Activated CD8-positive, alpha-beta memory T cell treated with anti-CD3 and anti-CD28 coated beads for 36 hours (primary cell): ENCODE measurements around the gene SPTLC3. TPM values are rescaled to one million over a fixed set of nuclear protein-coding genes. Genes with fewer than 3 reads are reported as not detected.

ENCODE experiments used
- CTCF ChIA-PET: fragments of 350-600 bp; sonication (Branson Sonifier 250); formaldehyde crosslinking; loops from one replicate; lab custom pipeline; 2021; ENCODE audit warnings: antibody characterized with exemption; lab: Charles Lee
- POLR2A ChIA-PET: fragments of 350-600 bp; sonication (Branson Sonifier 250); formaldehyde crosslinking; loops from one replicate; lab custom pipeline; 2021; ENCODE audit warnings: antibody characterized with exemption; lab: Charles Lee
- total RNA-seq, 2 experiments: library from RNA; stranded (reverse); gene quantifications; one replicate each; pipeline ENCODE4 v1.2.3, GENCODE V29; 2021

SPTLC3 gene
- total RNA-seq, 2 experiments from 2014 or later = 0.08 to 0.13 TPM

GRCh38 chr20:13081877-13082276, 73.1 kb downstream of the SPTLC3 start:
- POLR2A ChIA-PET = no interaction called here
- CTCF ChIA-PET = no interaction called here

- ChIA-PET POLR2A (no interaction called here), CTCF (no interaction called here)
Measured at GRCh38 chr20:13082378-13082777, 73.6 kb downstream of the SPTLC3 start.

- CTCF ChIA-PET = no interaction called here
- POLR2A ChIA-PET = no interaction called here
Measured at GRCh38 chr20:13085275-13085674, 76.5 kb downstream of the SPTLC3 start.

- CTCF ChIA-PET = no interaction called here
- POLR2A ChIA-PET = no interaction called here
Measured at GRCh38 chr20:13089950-13090469, 81.2 kb downstream of the SPTLC3 start.

GRCh38 chr20:13092111-13092510, 83.3 kb downstream of the SPTLC3 start:
- POLR2A ChIA-PET = no interaction called here
- CTCF ChIA-PET = no interaction called here

- ChIA-PET POLR2A (no interaction called here), CTCF (no interaction called here)
Measured at GRCh38 chr20:13094976-13095375, 86.2 kb downstream of the SPTLC3 start.

- CTCF ChIA-PET = no interaction called here
- POLR2A ChIA-PET = no interaction called here
Measured at GRCh38 chr20:13098720-13099355, 90.1 kb downstream of the SPTLC3 start.

GRCh38 chr20:13099676-13100075, 90.9 kb downstream of the SPTLC3 start:
- POLR2A ChIA-PET = no interaction called here
- CTCF ChIA-PET = no interaction called here

GRCh38 chr20:13101276-13101675, 92.5 kb downstream of the SPTLC3 start:
- ChIA-PET POLR2A (no interaction called here), CTCF (no interaction called here)

GRCh38 chr20:13101706-13102105, 92.9 kb downstream of the SPTLC3 start:
- ChIA-PET CTCF (no interaction called here), POLR2A (no interaction called here)

GRCh38 chr20:13102237-13102636, 93.5 kb downstream of the SPTLC3 start:
- ChIA-PET POLR2A (no interaction called here), CTCF (no interaction called here)

- CTCF ChIA-PET = no interaction called here
Measured at GRCh38 chr20:13102694-13103093, 93.9 kb downstream of the SPTLC3 start.

GRCh38 chr20:13105039-13105438, 96.3 kb downstream of the SPTLC3 start:
- CTCF ChIA-PET = no interaction called here
- POLR2A ChIA-PET = no interaction called here

More at GRCh38 chr20:13102694-13103093, 93.9 kb downstream of the SPTLC3 start:
- POLR2A ChIA-PET = no interaction called here

GRCh38 chr20:13105864-13106457, 97.2 kb downstream of the SPTLC3 start:
- ChIA-PET CTCF (no interaction called here), POLR2A (no interaction called here)

- ChIA-PET POLR2A (no interaction called here), CTCF (interaction anchor here (0.7 to 1.8 kb wide), 2 partner anchors 9 to 49 kb away, joined by 3 to 5 read pairs; no protein-coding TSS in a partner anchor)
Measured at GRCh38 chr20:13109658-13110057, 100.9 kb downstream of the SPTLC3 start.

GRCh38 chr20:13110796-13111195, 102.0 kb downstream of the SPTLC3 start:
- CTCF ChIA-PET = no interaction called here
- POLR2A ChIA-PET = no interaction called here

- ChIA-PET POLR2A (no interaction called here), CTCF (no interaction called here)
Measured at GRCh38 chr20:13111249-13111911, 102.6 kb downstream of the SPTLC3 start.

GRCh38 chr20:13113731-13114130, 105.0 kb downstream of the SPTLC3 start:
- POLR2A ChIA-PET = no interaction called here
- CTCF ChIA-PET = no interaction called here

- CTCF ChIA-PET = interaction anchor here (1.3 kb wide), 1 partner anchor 185 kb away, joined by 3 read pairs; no protein-coding TSS in a partner anchor
- POLR2A ChIA-PET = no interaction called here
Measured at GRCh38 chr20:13117200-13117599, 108.4 kb downstream of the SPTLC3 start.

GRCh38 chr20:13118676-13119075, 109.9 kb downstream of the SPTLC3 start:
- ChIA-PET CTCF (interaction anchor here (0.8 to 1.9 kb wide), 6 partner anchors 9 to 427 kb away, joined by 3 to 5 read pairs (median 4); no protein-coding TSS in a partner anchor), POLR2A (no interaction called here)
